HL-60 (cell line): ENCODE results near the gene HSD3B2.

Source experiments
- GABPA ChIP-seq: IDR thresholded peaks from 2 replicates; pipeline ENCODE4 v1.6.1; 2012; ENCODE audit warnings: low read depth
- POLR2AphosphoS5 ChIP-seq: IDR thresholded peaks from 2 replicates; pipeline ENCODE4 v1.6.1; 2012; ENCODE audit warnings: low read depth
- SPI1 ChIP-seq: IDR thresholded peaks from 2 replicates; pipeline ENCODE4 v1.6.1; 2012; ENCODE audit warnings: low read depth, mild to moderate bottlenecking, borderline replicate concordance
- TF ChIP-seq, protein P1 (sequence below): IDR thresholded peaks from one replicate; pipeline ENCODE4 v1.5.1; 2011; ENCODE audit warnings: low read length, control low read depth, inconsistent platforms; ENCODE audit not compliant: insufficient read depth

GRCh38 chr1:119385650-119386049 lies 29.3 kb upstream of the HSD3B2 start:
- TF ChIP-seq, protein P1, sequence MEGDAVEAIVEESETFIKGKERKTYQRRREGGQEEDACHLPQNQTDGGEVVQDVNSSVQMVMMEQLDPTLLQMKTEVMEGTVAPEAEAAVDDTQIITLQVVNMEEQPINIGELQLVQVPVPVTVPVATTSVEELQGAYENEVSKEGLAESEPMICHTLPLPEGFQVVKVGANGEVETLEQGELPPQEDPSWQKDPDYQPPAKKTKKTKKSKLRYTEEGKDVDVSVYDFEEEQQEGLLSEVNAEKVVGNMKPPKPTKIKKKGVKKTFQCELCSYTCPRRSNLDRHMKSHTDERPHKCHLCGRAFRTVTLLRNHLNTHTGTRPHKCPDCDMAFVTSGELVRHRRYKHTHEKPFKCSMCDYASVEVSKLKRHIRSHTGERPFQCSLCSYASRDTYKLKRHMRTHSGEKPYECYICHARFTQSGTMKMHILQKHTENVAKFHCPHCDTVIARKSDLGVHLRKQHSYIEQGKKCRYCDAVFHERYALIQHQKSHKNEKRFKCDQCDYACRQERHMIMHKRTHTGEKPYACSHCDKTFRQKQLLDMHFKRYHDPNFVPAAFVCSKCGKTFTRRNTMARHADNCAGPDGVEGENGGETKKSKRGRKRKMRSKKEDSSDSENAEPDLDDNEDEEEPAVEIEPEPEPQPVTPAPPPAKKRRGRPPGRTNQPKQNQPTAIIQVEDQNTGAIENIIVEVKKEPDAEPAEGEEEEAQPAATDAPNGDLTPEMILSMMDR = no peak
- TF ChIP-seq GABPA = no peak
- no peak for TF ChIP-seq SPI1
- no peak for TF ChIP-seq POLR2AphosphoS5
